HCT116 (cell line): Measurements from ENCODE around the gene CADPS.

Experiments used
- EZH2 ChIP-seq: fragments of 200-600 bp; sonication (generic); IDR thresholded peaks from 2 replicates; pipeline ENCODE4 v1.6.1; 2017; ENCODE audit warnings: antibody characterized with exemption, mixed run types
- POLR2A ChIP-seq: IDR thresholded peaks from 2 replicates; pipeline ENCODE4 v1.7.0; 2011; ENCODE audit warnings: borderline replicate concordance; ENCODE audit not compliant: insufficient read depth, insufficient read length; ENCODE audit errors: extremely low read depth
- ZNF274 ChIP-seq: fragments of 200-500 bp; sonication (Bioruptor generic); IDR thresholded peaks from 2 replicates; pipeline ENCODE4 v1.6.1; 2014; ENCODE audit warnings: mild to moderate bottlenecking, low read depth, low read length, inconsistent platforms
- TF ChIP-seq, protein P1 (sequence below), 3 experiments: fragments of 200-600 bp in 1 of 3; sonication (generic) in 1 of 3; IDR thresholded peaks in 2 of 3; conservative IDR thresholded peaks in 1 of 3; 2 replicates each; pipeline ENCODE4 v1.5.1; 2012 to 2017; ENCODE audit warnings: low read depth in 2 of 3, low read length in 2 of 3, antibody characterized with exemption in 1 of 3, borderline replicate concordance in 1 of 3, control low read depth in 1 of 3, mild to moderate bottlenecking in 1 of 3, mixed read lengths in 1 of 3, mixed run types in 1 of 3, moderate library complexity in 1 of 3; ENCODE audit not compliant: insufficient read depth in 1 of 3

DNA sequence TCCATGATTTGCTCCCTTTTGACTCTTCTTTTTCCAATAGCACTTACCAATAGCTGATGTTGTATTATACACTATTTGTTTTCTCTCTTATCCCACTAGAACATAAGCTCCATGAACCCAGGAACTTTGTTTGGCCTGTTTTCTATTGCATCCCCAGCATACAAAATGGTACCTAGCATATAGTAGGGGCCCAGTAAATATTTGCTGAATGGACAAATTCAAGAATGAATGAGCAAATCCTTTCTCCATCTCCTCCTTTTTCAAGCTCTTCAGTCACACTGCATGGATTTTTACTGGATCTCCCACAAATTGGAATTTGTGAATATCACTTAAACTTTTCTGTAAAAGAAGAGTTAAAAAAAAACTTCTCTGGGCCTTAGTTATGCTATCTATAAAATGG, 435.2 kb downstream of the CADPS start:
- TF ChIP-seq POLR2A (no peak), ZNF274 (no peak), EZH2 (no peak)
- TF ChIP-seq, protein P1, sequence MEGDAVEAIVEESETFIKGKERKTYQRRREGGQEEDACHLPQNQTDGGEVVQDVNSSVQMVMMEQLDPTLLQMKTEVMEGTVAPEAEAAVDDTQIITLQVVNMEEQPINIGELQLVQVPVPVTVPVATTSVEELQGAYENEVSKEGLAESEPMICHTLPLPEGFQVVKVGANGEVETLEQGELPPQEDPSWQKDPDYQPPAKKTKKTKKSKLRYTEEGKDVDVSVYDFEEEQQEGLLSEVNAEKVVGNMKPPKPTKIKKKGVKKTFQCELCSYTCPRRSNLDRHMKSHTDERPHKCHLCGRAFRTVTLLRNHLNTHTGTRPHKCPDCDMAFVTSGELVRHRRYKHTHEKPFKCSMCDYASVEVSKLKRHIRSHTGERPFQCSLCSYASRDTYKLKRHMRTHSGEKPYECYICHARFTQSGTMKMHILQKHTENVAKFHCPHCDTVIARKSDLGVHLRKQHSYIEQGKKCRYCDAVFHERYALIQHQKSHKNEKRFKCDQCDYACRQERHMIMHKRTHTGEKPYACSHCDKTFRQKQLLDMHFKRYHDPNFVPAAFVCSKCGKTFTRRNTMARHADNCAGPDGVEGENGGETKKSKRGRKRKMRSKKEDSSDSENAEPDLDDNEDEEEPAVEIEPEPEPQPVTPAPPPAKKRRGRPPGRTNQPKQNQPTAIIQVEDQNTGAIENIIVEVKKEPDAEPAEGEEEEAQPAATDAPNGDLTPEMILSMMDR (IDR thresholded peaks at IDR 0.05 in 2 of 3, conservative IDR thresholded peaks at IDR 0.05 in 1 of 3; ENCODE audit: borderline replicate concordance in 1 of 3, insufficient read depth in 1 of 3, low read depth in 2 of 3, low read length in 2 of 3) = no peak
